ENCODE results near the gene PRR36. TPM values are rescaled to one million over a fixed set of nuclear protein-coding genes. Genes with fewer than 3 reads are reported as not detected.
A peak's percentile ranks its signal among the peaks of the same experiment; 100 is the strongest.
"Not testable (repeated sequence)": the region's sequence is repeated elsewhere in the genome, so short reads cannot be mapped to it uniquely, and the experiment has no call there.

PRR36 gene
- total RNA-seq, 1 experiment from 2014 or later: 12.9 TPM

GRCh38 chr19:7894612-7895309, 20.6 kb upstream of the PRR36 start:
- no peaks in the 10 kb centered on the region for H4K20me1 ChIP-seq (ENCODE audit: insufficient read depth)
- DNase-seq: peak; percentile 92
- TF ChIP-seq EZH2 (IDR thresholded peaks at IDR 0.05; ENCODE audit: low read depth): no peak
- TF ChIP-seq, protein P1, sequence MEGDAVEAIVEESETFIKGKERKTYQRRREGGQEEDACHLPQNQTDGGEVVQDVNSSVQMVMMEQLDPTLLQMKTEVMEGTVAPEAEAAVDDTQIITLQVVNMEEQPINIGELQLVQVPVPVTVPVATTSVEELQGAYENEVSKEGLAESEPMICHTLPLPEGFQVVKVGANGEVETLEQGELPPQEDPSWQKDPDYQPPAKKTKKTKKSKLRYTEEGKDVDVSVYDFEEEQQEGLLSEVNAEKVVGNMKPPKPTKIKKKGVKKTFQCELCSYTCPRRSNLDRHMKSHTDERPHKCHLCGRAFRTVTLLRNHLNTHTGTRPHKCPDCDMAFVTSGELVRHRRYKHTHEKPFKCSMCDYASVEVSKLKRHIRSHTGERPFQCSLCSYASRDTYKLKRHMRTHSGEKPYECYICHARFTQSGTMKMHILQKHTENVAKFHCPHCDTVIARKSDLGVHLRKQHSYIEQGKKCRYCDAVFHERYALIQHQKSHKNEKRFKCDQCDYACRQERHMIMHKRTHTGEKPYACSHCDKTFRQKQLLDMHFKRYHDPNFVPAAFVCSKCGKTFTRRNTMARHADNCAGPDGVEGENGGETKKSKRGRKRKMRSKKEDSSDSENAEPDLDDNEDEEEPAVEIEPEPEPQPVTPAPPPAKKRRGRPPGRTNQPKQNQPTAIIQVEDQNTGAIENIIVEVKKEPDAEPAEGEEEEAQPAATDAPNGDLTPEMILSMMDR (conservative IDR thresholded peaks at IDR 0.05): no peak; the same call in 1 of the 2 replicates
- BruUV-seq (replicated peaks): TSS peak; percentile 67
- peak overlapping the region; percentile 82 for H3K27ac ChIP-seq
- POLR2A ChIA-PET (ENCODE audit: unreplicated experiment): interaction anchor here (0.6 to 0.7 kb wide), 2 partner anchors 26 to 774 kb away, joined by 4 to 39 read pairs; no protein-coding TSS in a partner anchor
- H3K79me2 ChIP-seq (ENCODE audit: low read depth): peaks cover 56% of the 10 kb centered on the region
- H3K4me3 ChIP-seq: peak overlapping the region; percentile 30; the same call in 1 of the 2 replicates
- H3K36me3 ChIP-seq (ENCODE audit: low read depth): 0 out of 2 replicates have a peak, but pooled peaks cover 6% of the 10 kb centered on the region
- no peaks in the 10 kb centered on the region for H3K9me3 ChIP-seq (ENCODE audit: insufficient read depth, low read depth)
- H3K27me3 ChIP-seq (ENCODE audit: insufficient read depth, low read depth): no peaks in the 10 kb centered on the region
- H2AFZ ChIP-seq: no peak overlapping the region; the same call in 1 of the 2 replicates
- H3K4me2 ChIP-seq: peak overlapping the region; percentile 66
- intact Hi-C loops (cut with micrococcal nuclease; ENCODE audit: unreplicated experiment): loop anchor here (1.0 kb wide), 1 partner anchor 9 kb away; the partner anchor contains the start of gene MAP2K7
- peaks cover 34% of the 10 kb centered on the region for H3F3A ChIP-seq (ENCODE audit: insufficient read depth, low read depth)
- CTCF ChIA-PET: no interaction called here
- peaks cover 39% of the 10 kb centered on the region for H3K4me1 ChIP-seq (replicated peaks; ENCODE audit: insufficient read depth)
- no peaks in the 10 kb centered on the region for H3K9me2 ChIP-seq (ENCODE audit: insufficient read depth)

GRCh38 chr19:7893362-7894101, 19.3 kb upstream of the PRR36 start:
- BruUV-seq (replicated peaks); DNase-seq; H3K9me2 ChIP-seq (ENCODE audit: insufficient read depth); H4K20me1 ChIP-seq (ENCODE audit: insufficient read depth); H3K36me3 ChIP-seq (ENCODE audit: low read depth); intact Hi-C loops (cut with micrococcal nuclease; ENCODE audit: unreplicated experiment); H3K27me3 ChIP-seq (ENCODE audit: insufficient read depth, low read depth); H3K4me3 ChIP-seq; H3K9me3 ChIP-seq (ENCODE audit: insufficient read depth, low read depth); H2AFZ ChIP-seq; CTCF ChIA-PET; POLR2A ChIA-PET (ENCODE audit: unreplicated experiment): not testable (repeated sequence)
- Histone ChIP-seq H3F3A (ENCODE audit: insufficient read depth, low read depth) (peaks cover 34% of the 10 kb centered on the region), H3K4me2 (peak overlapping the region; percentile 66), H3K27ac (peak overlapping the region; percentile 82), H3K4me1 (replicated peaks; ENCODE audit: insufficient read depth) (peaks cover 48% of the 10 kb centered on the region), H3K79me2 (ENCODE audit: low read depth) (peaks cover 69% of the 10 kb centered on the region)

DNA sequence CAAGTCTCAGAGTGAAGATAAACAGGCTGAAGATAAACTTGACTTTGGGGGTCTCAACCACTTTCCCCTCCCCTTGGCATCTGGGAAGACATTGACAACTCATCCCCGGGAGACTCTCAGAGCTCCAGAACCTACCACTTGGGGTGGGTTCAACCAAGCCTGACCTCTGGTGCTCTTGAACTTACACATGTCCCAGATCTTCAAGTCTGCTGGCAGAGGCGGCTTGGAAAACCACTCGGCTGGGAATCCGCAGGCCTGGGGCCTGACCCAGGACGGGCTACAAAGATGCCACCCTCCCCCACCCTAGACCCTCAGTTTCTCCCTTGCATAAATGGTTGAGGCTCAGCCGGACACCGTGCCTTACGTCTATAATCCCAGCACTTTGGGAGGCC, 14.6 kb upstream of the PRR36 start:
- intact Hi-C loops (cut with micrococcal nuclease; ENCODE audit: unreplicated experiment): loop anchor here (2.0 kb wide), 1 partner anchor 20 kb away; no protein-coding TSS in a partner anchor
- POLR2A ChIA-PET (ENCODE audit: unreplicated experiment): interaction anchor here (0.6 kb wide), 1 partner anchor 32 kb away, joined by 6 read pairs; no protein-coding TSS in a partner anchor

More for the DNA sequence above, 14.6 kb upstream of the PRR36 start:
- Histone ChIP-seq H3K4me1 (replicated peaks; ENCODE audit: insufficient read depth) (peaks cover 31% of the 10 kb centered on the region), H4K20me1 (ENCODE audit: insufficient read depth) (no peaks in the 10 kb centered on the region), H3F3A (ENCODE audit: insufficient read depth, low read depth) (peaks cover 25% of the 10 kb centered on the region), H3K79me2 (ENCODE audit: low read depth) (peaks cover 53% of the 10 kb centered on the region), H3K9me2 (ENCODE audit: insufficient read depth) (no peaks in the 10 kb centered on the region), H3K9me3 (ENCODE audit: insufficient read depth, low read depth) (no peaks in the 10 kb centered on the region), H3K27me3 (ENCODE audit: insufficient read depth, low read depth) (no peaks in the 10 kb centered on the region), H3K4me3 (peak overlapping the region; percentile 87), H3K27ac (no peak overlapping the region), H2AFZ (peak overlapping the region; percentile 88), H3K36me3 (ENCODE audit: low read depth) (no peaks in the 10 kb centered on the region), H3K4me2 (peak overlapping the region; percentile 82)
- no peak for TF ChIP-seq EZH2 (IDR thresholded peaks at IDR 0.05; ENCODE audit: low read depth)
- TF ChIP-seq, protein P1 (conservative IDR thresholded peaks at IDR 0.05): no peak
- DNase-seq: no peak
- BruUV-seq (replicated peaks): no TSS peak
- CTCF ChIA-PET: interaction anchor here (0.6 kb wide), 1 partner anchor 14 kb away, joined by 10 read pairs; no protein-coding TSS in a partner anchor
